D721Med (cell line): ENCODE measurements around the gene TMEM178A.

Source experiments
- DNase-seq: peaks from one replicate; pipeline ENCODE4 v3.0.0; 2011; ENCODE audit warnings: low spot score; ENCODE audit not compliant: insufficient read length
- FAIRE-seq: peaks from 2 replicates; lab custom pipeline; 2011; peaks lifted over from hg19 to GRCh38; lab: Jason Lieb, UNC
- CTCF ChIP-seq: IDR thresholded peaks from 2 replicates; pipeline ENCODE4 v1.5.1; 2012; ENCODE audit warnings: mild to moderate bottlenecking, control low read depth; ENCODE audit not compliant: insufficient read depth; ENCODE audit errors: missing control alignments

The TMEM178A gene

GRCh38 chr2:39696838-39697237 lies 31.1 kb downstream of the TMEM178A start:
- DNase-seq (no peak), FAIRE-seq (no peak)

GRCh38 chr2:39697454-39697853 lies 31.7 kb downstream of the TMEM178A start:
- DNase-seq = no peak
- no peak for FAIRE-seq
- no peak for TF ChIP-seq CTCF

More at GRCh38 chr2:39696838-39697237, 31.1 kb downstream of the TMEM178A start:
- peak; percentile 21 for TF ChIP-seq CTCF

GRCh38 chr2:39701137-39701536 lies 35.4 kb downstream of the TMEM178A start:
- no peak for DNase-seq
- no peak for FAIRE-seq
- TF ChIP-seq CTCF = no peak

- TF ChIP-seq CTCF = no peak
- FAIRE-seq = no peak
- DNase-seq = no peak
These were observed 37.6 kb downstream of the TMEM178A start for GRCh38 chr2:39703181-39703872.

GRCh38 chr2:39704540-39704939 lies 38.8 kb downstream of the TMEM178A start:
- no peak for TF ChIP-seq CTCF
- FAIRE-seq (no peak), DNase-seq (no peak)

GRCh38 chr2:39705638-39706037 lies 39.9 kb downstream of the TMEM178A start:
- no peak for FAIRE-seq

More at GRCh38 chr2:39705638-39706037, 39.9 kb downstream of the TMEM178A start:
- DNase-seq = no peak
- no peak for TF ChIP-seq CTCF
